ENCODE measurements around the gene EEPD1. TPM values are rescaled to one million over a fixed set of nuclear protein-coding genes. Genes with fewer than 3 reads are reported as not detected.
A peak's percentile ranks its signal among the peaks of the same experiment; 100 is the strongest.

EEPD1 gene
- polyA plus RNA-seq, 2 of the 4 experiments (the other 2 are of a cell fraction): 16.0 to 24.3 TPM

DNA sequence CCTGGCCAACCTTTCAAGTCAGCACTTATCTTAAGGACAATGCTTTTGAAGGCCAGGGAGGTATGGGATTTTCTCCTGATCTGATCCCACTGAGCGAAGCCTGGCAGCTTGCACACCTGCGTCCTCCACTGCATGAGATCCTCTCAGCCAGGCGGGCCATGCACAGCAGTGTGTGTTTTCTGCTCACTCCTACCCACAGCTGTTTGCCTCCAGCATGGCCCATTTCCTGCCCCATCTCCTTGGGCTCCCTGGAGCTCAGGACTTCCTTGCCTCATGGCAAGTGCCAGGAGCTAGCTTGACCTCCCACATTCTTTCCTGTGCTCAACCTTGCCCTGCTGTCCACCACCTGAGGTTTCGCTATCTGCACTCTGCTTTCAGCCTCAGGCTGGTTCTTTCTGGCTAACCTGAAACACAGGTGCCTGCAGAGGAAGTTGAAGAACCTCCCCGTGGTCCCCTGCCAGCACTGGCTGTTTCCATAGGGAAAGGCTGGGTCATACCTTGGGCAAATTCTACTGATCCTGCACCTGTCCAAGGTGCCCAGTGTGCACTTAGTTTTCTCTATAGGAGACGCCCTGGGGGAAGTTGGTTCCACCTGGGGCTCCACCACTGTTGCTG lies 43.9 kb upstream of the EEPD1 start:
- Histone ChIP-seq H3K4me2 (no peak overlapping the region), H3K4me3 (no peak overlapping the region), H3K9me3 (no peaks in the 10 kb centered on the region), H3K4me1 (no peaks in the 10 kb centered on the region), H3K27ac (peak overlapping the region in 1 of 2 experiments; percentile 20; a peak in 1 of 6 replicates)
- no peak for ATAC-seq
- POLR2A ChIA-PET: no interaction called here
- CTCF ChIA-PET: interaction anchor here (0.9 to 1.6 kb wide), 4 partner anchors 12 to 124 kb away, joined by 3 to 4 read pairs (median 4); no protein-coding TSS in a partner anchor
- no peak for TF ChIP-seq RAD21 (conservative IDR thresholded peaks at IDR 0.05 in 1 of 2, IDR thresholded peaks at IDR 0.05 in 1 of 2)
- TF ChIP-seq, protein P1, sequence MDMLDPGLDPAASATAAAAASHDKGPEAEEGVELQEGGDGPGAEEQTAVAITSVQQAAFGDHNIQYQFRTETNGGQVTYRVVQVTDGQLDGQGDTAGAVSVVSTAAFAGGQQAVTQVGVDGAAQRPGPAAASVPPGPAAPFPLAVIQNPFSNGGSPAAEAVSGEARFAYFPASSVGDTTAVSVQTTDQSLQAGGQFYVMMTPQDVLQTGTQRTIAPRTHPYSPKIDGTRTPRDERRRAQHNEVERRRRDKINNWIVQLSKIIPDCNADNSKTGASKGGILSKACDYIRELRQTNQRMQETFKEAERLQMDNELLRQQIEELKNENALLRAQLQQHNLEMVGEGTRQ (IDR thresholded peaks at IDR 0.05): no peak
- no peak for TF ChIP-seq ZFP36 (IDR thresholded peaks at IDR 0.05; ENCODE audit: borderline replicate concordance, partially characterized antibody)
- TF ChIP-seq E2F6 (IDR thresholded peaks at IDR 0.05; ENCODE audit: borderline replicate concordance, low read depth): no peak
- no peak for TF ChIP-seq RFX5 (IDR thresholded peaks at IDR 0.05)
- TF ChIP-seq CHD4 (IDR thresholded peaks at IDR 0.05; ENCODE audit: borderline replicate concordance): no peak
- no peak for TF ChIP-seq HOXA7 (CRISPR knock-in tag; IDR thresholded peaks at IDR 0.05)
- TF ChIP-seq HMGXB4 (CRISPR knock-in tag; IDR thresholded peaks at IDR 0.05; ENCODE audit: borderline replicate concordance): no peak
- no peak for TF ChIP-seq NPAS2 (CRISPR knock-in tag; IDR thresholded peaks at IDR 0.05; ENCODE audit: borderline replicate concordance)
- no peak for TF ChIP-seq HDAC2 (IDR thresholded peaks at IDR 0.05)
- TF ChIP-seq HOXB5 (CRISPR knock-in tag; IDR thresholded peaks at IDR 0.05): no peak
- TF ChIP-seq EHMT2 (IDR thresholded peaks at IDR 0.05; ENCODE audit: low read depth): no peak
- no peak for TF ChIP-seq SREBF2 (IDR thresholded peaks at IDR 0.05)
- TF ChIP-seq ELK1 (IDR thresholded peaks at IDR 0.05; ENCODE audit: low read depth, low read length): no peak
- no peak for TF ChIP-seq MAZ (IDR thresholded peaks at IDR 0.05; ENCODE audit: borderline replicate concordance, low read depth, low read length)
- no peak for TF ChIP-seq CHD2 (IDR thresholded peaks at IDR 0.05; ENCODE audit: low read length, partially characterized antibody)
- DNase-seq (ENCODE audit: low read depth in 1 of 2, low spot score in 1 of 2): no peak
- no peak for FAIRE-seq
- WGBS (ENCODE audit: missing lambda C conversion rate): 73% methylated on average over 5 of the region's 6 CpGs

DNA sequence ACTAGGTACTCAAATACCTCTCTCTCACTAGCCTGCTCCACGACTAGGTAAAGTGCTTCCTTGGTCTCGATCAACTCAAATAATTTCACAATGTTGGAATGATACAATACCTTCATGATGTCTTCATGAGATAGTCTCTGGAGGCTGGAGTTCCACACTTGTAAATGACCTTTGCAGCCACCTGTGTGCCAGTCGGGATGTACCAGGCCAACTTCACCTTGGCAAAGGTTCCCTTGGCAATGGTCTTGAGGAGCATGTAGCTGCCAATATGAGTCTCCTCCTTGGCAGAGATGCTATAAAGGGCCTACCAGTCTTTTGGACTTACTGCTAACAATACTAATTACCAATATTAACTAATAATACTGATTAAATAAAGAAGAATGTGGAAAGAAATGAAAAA lies 42.5 kb upstream of the EEPD1 start:
- TF ChIP-seq MAFK (IDR thresholded peaks at IDR 0.05; ENCODE audit: partially characterized antibody): no peak
- FAIRE-seq (no peak), DNase-seq (ENCODE audit: low read depth in 1 of 2, low spot score in 1 of 2) (no peak), ATAC-seq (no peak)
- peaks cover 6% of the 10 kb centered on the region for H3K4me1 ChIP-seq
- no peak overlapping the region for H3K27ac ChIP-seq
- CTCF ChIA-PET: interaction anchor here (1.1 to 1.6 kb wide), 3 partner anchors 8 to 80 kb away, joined by 3 to 4 read pairs (median 3); no protein-coding TSS in a partner anchor
- H3K4me2 ChIP-seq: no peak overlapping the region
- WGBS (ENCODE audit: missing lambda C conversion rate): 80% methylated on average over 3 of the region's 3 CpGs
- H3K9me3 ChIP-seq: no peaks in the 10 kb centered on the region
- POLR2A ChIA-PET: no interaction called here
- H3K4me3 ChIP-seq: no peak overlapping the region

- TF ChIP-seq KDM5A (IDR thresholded peaks at IDR 0.05): no peak
- H3K4me1 ChIP-seq: peaks cover 30% of the 10 kb centered on the region
- CTCF ChIA-PET: no interaction called here
- 92% methylated on average over 2 of the region's 2 CpGs for WGBS (ENCODE audit: missing lambda C conversion rate)
- POLR2A ChIA-PET: no interaction called here
- no peaks in the 10 kb centered on the region for H3K9me3 ChIP-seq
- H3K27ac ChIP-seq: peak overlapping the region; percentile 3 to 49; a peak in 3 of 6 replicates
- H3K4me2 ChIP-seq: no peak overlapping the region
- no peak overlapping the region for H3K4me3 ChIP-seq
- ATAC-seq (no peak), DNase-seq (ENCODE audit: low read depth in 1 of 2, low spot score in 1 of 2) (no peak), FAIRE-seq (no peak)
Observed at GRCh38 chr7:36112969-36113368, 40.1 kb upstream of the EEPD1 start.
